Lower lobe of right lung (tissue), 2 donors: ENCODE data around the gene CCDC148. TPM values are rescaled to one million over a fixed set of nuclear protein-coding genes. Genes with fewer than 3 reads are reported as not detected.
"Not testable (repeated sequence)": the region's sequence is repeated elsewhere in the genome, so short reads cannot be mapped to it uniquely, and the experiment has no call there.

Source experiments
- ATAC-seq, 2 donors: fragments of 200-7000 bp; cut with Tn5 transposase; one replicate each; pipeline ENCODE4 v1.9.1; 2020 to 2022; ENCODE audit warnings: mild to moderate bottlenecking in 2 of 2, moderate library complexity in 2 of 2
- DNase-seq: peaks from one replicate; pipeline ENCODE4 v3.0.0-alpha.2; 2020
- H3K27ac ChIP-seq: fragments of 200-600 bp; one replicate; pipeline ENCODE4 v1.8.0; 2022
- H3K27me3 ChIP-seq: fragments of 200-600 bp; one replicate; pipeline ENCODE4 v1.8.0; 2022; ENCODE audit warnings: low read depth
- H3K36me3 ChIP-seq: fragments of 200-600 bp; one replicate; pipeline ENCODE4 v1.8.0; 2022; ENCODE audit warnings: mild to moderate bottlenecking
- H3K4me1 ChIP-seq: fragments of 200-600 bp; one replicate; pipeline ENCODE4 v1.8.0; 2022
- H3K4me3 ChIP-seq: fragments of 200-600 bp; one replicate; pipeline ENCODE4 v1.8.0; 2022; ENCODE audit warnings: mild to moderate bottlenecking
- H3K9me3 ChIP-seq: fragments of 200-600 bp; one replicate; pipeline ENCODE4 v1.8.0; 2022
- CTCF ChIP-seq: fragments of 200-600 bp; IDR thresholded peaks from one replicate; pipeline ENCODE4 v1.8.0; 2022; ENCODE audit warnings: antibody characterized with exemption, mild to moderate bottlenecking
- intact Hi-C: fragments of 100-400 bp; cut with DNase I; formaldehyde crosslinking; loops from one replicate; pipeline ENCODE4 v1.11.0; 2022
- total RNA-seq: library from RNA; stranded (reverse); fragmentation: NEBNext Ultra II Directional; extraction: Animal tissue kit (Norgen Biotek cat#: 25700); gene quantifications from one replicate; pipeline ENCODE4 v1.2.1, GENCODE V29; 2021
- donor health status: DM: no; HTN: yes; CAD: no; lungs with severe emphysema.

Gene CCDC148
- total RNA-seq, 1 donor from 2014 or later, result 2.8 TPM

GRCh38 chr2:158482594-158482993 is 26.0 kb upstream of the CCDC148 start:
- ATAC-seq, result no peak

GRCh38 chr2:158481116-158481515 is 24.6 kb upstream of the CCDC148 start:
- H3K4me3 ChIP-seq, result no peak overlapping the region
- DNase-seq (no peak), ATAC-seq (no peak)
- no peaks in the 10 kb centered on the region for H3K27me3 ChIP-seq
- no peak for TF ChIP-seq CTCF
- H3K36me3 ChIP-seq, result no peaks in the 10 kb centered on the region
- H3K4me1 ChIP-seq, result peaks cover 23% of the 10 kb centered on the region
- H3K27ac ChIP-seq, result no peak overlapping the region
- H3K9me3 ChIP-seq, result no peaks in the 10 kb centered on the region
- intact Hi-C loops, result no loop called here

More at GRCh38 chr2:158482594-158482993, 26.0 kb upstream of the CCDC148 start:
- intact Hi-C loops, result no loop called here
- Histone ChIP-seq H3K9me3 (no peaks in the 10 kb centered on the region), H3K27me3 (no peaks in the 10 kb centered on the region), H3K4me1 (peaks cover 22% of the 10 kb centered on the region), H3K27ac (no peak overlapping the region), H3K4me3 (no peak overlapping the region), H3K36me3 (no peaks in the 10 kb centered on the region)
- TF ChIP-seq CTCF, result no peak
- DNase-seq, result no peak

- H3K27me3 ChIP-seq, result no peaks in the 10 kb centered on the region
- H3K36me3 ChIP-seq, result no peaks in the 10 kb centered on the region
- no peak overlapping the region for H3K4me3 ChIP-seq
- ATAC-seq (no peak), DNase-seq (no peak)
- peaks cover 15% of the 10 kb centered on the region for H3K4me1 ChIP-seq
- intact Hi-C loops, result no loop called here
- no peaks in the 10 kb centered on the region for H3K9me3 ChIP-seq
- H3K27ac ChIP-seq, result peak overlapping the region; percentile 12
- TF ChIP-seq CTCF, result no peak
These were observed 22.3 kb upstream of the CCDC148 start for GRCh38 chr2:158478816-158479215.

GRCh38 chr2:158478237-158478636 is 21.7 kb upstream of the CCDC148 start:
- Histone ChIP-seq H3K4me1 (peaks cover 15% of the 10 kb centered on the region), H3K36me3 (no peaks in the 10 kb centered on the region), H3K27me3 (no peaks in the 10 kb centered on the region), H3K9me3 (no peaks in the 10 kb centered on the region), H3K27ac (peak overlapping the region; percentile 12), H3K4me3 (no peak overlapping the region)
- no peak for TF ChIP-seq CTCF
- ATAC-seq (no peak), DNase-seq (no peak)
- intact Hi-C loops, result no loop called here

GRCh38 chr2:158477202-158477601 is 20.6 kb upstream of the CCDC148 start:
- DNase-seq (no peak), ATAC-seq (no peak)
- TF ChIP-seq CTCF, result no peak
- H3K36me3 ChIP-seq, result no peaks in the 10 kb centered on the region
- intact Hi-C loops, result no loop called here
- no peak overlapping the region for H3K4me3 ChIP-seq
- H3K9me3 ChIP-seq, result no peaks in the 10 kb centered on the region
- no peaks in the 10 kb centered on the region for H3K27me3 ChIP-seq
- H3K27ac ChIP-seq, result no peak overlapping the region
- peaks cover 15% of the 10 kb centered on the region for H3K4me1 ChIP-seq

- intact Hi-C loops, H3K27ac ChIP-seq: not testable (repeated sequence)
These were observed 18.0 kb upstream of the CCDC148 start for GRCh38 chr2:158474526-158475011.

More at GRCh38 chr2:158474526-158475011, 18.0 kb upstream of the CCDC148 start:
- not testable (repeated sequence) for H3K9me3 ChIP-seq, H3K36me3 ChIP-seq, H3K27me3 ChIP-seq, H3K4me3 ChIP-seq, DNase-seq, ATAC-seq
- H3K4me1 ChIP-seq, result peaks cover 15% of the 10 kb centered on the region
